NCI-H2029 (cell line): Measurements from ENCODE around the gene AGAP2.

Source experiments
- DNase-seq: peaks from one replicate; lab custom pipeline; 2025; lab: John Stamatoyannopoulos, UW

AGAP2 gene

DNA sequence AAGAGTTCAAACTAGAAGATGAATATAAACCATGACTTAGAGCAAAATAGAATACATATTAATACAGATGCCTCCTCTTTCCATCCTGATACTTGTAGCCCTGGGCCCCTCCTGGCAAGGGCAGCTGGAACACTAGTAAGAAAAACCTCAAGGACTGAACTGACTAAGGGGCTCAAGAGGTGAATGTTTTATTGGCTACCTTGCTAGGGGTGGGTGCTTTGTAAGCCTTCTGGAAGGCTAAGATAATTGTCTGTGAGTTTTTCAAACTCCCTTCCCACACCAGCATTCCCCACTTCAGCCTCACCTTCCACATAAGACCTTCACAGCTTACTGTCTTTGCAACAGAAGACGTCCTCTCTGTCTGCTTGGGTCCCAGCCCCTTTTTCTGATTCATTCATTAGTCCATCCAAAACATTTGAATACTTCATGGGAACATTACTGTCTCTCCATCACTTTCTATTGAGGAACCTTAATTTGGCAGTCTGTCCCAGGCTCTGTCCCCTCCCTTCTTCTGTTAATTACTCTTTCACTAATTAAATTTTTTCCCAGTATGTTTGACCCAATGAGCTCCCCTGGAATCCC is 15.3 kb upstream of the AGAP2 start:
- no peak for DNase-seq

DNA sequence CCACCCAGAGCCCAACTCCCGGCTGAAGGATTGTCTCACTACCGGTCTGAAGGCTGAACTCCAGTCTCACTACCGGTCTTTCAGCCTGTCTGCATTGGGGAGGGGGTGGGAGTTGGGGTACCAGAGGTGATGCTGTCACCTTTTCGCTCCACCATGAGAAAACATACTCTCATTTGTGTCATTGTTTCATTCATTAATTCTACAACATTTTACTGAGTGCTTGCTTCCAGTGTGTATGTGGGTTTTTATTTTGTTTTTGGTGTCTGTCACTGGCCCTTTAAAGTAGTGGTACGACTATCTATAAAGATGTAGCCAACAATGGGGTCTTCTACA is 14.1 kb upstream of the AGAP2 start:
- DNase-seq: no peak

DNA sequence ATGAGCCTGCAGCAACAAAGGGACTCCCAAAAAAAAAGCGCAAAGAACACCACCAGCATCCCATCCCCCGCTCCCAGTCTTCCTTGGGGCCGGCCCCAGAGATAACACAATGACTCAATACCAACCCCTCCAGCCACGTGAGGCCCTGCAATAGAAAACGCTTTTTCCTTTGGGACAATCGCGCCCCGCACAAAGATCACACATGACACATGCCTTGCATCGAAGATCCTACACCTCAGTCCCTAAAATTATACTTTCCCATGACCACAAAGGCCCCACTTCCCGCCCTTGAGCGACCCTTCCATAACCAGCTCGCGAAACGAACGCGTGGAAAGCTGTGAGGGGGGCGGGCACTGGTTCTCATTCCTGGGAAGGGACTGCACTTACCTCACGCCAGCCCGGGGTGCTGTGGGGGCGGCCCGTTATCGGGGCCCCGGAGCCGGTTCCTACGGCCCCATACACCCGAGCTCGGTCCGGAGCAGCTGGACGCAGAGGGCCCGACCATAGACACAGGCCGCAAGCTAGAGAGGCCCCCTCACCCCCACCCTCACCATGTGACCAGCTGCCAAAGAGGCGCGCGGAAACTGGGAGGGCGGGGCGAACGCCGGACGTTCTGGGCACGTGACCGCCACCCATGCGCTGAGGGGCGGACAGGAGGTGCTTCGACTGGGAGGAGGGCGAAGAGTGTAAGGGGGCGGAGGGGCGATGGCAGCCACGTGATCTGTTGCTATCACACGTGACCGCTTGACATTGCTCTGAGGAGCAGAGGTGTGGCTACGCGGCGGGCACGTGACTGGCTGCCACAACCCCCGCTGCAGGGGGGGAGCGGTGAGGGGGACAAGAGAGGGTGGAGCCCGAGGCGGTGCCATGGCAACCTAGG is 13.5 kb upstream of the AGAP2 start, which contains the start of gene CDK4:
Gene CDK4, minus strand, starts transcription at position 523 of the 880 bp plus-strand sequence. CDS start 593 bp downstream, outside the sequence.
- peak; percentile 99 for DNase-seq

DNA sequence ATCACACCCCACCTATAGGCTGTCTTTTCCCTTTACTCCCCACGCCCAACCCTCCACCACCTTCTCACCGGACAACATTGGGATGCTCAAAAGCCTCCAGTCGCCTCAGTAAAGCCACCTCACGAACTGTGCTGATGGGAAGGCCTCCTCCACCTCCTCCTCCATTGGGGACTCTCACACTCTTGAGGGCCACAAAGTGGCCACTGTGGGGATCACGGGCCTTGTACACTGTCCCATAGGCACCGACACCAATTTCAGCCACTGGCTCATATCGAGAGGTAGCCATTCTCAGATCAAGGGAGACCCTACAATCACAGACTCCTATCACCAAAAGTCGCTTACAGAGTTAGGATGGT is 12.9 kb upstream of the AGAP2 start:
- no peak for DNase-seq

DNA sequence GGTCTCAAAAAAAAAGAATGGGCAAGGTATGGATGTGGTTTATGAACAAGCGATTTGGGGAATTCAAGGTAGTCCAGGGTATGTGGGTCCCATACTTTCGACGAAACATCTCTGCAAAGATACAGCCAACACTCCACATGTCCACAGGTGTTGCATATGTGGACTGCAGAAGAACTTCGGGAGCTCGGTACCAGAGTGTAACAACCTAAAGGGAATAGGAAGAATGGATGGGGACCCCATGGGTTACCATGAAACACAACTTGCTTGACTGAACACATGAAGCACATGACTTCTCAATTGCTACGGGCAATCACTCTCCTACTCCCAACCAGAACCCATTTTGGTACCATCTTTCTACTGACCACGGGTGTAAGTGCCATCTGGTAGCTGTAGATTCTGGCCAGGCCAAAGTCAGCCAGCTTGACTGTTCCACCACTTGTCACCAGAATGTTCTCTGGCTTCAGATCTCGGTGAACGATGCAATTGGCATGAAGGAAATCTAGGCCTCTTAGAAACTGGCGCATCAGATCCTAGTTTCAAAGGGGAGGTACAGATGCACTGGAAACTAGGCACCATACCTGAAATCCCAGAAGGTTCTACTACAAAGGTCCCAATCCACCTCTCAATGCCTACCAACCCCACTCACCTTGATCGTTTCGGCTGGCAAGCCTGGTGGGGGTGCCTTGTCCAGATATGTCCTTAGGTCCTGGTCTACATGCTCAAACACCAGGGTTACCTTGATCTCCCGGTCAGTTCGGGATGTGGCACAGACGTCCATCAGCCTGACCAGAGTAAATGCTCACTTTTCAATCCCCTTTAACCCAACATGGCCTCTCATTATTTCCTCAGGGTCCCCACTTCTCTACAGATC is 12.3 kb upstream of the AGAP2 start:
- DNase-seq: no peak

DNA sequence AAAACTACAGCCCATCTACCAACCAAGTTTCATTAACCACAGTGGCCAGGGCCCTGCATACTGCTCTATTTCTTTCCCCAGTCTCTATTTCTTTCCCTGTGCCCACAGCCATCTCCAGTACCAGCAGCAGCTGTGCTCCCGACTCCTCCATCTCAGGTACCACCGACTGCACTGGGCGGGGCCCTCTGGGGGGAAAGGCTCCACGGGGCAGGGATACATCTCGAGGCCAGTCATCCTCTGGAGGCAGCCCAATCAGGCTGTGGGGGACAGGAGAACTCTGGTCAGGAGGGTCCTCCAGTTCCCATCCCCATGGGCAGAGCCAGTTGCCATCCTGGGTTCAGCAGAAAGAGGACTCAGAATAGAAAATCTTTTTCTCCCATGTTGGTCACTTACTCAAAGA is 10.5 kb upstream of the AGAP2 start:
- DNase-seq: no peak

DNA sequence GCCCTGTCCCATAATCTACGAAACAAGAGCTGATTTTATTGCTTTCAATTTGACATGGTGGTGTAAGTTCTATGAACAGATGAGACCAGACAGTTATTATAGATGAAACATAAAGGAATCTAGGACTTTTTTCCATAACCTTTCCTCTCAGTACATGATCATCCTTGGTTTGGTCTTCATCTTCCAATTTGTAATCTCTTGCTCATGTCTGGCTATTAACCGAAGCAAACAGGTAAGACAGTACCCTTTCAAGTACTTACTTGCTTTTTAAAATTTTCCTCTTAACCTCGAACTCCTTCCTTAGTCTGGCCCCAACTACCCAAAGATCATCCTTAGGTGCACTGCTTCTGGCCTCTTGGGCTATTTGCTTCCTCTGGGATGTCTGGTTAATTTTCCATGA is 7.5 kb upstream of the AGAP2 start:
- DNase-seq: no peak

DNA sequence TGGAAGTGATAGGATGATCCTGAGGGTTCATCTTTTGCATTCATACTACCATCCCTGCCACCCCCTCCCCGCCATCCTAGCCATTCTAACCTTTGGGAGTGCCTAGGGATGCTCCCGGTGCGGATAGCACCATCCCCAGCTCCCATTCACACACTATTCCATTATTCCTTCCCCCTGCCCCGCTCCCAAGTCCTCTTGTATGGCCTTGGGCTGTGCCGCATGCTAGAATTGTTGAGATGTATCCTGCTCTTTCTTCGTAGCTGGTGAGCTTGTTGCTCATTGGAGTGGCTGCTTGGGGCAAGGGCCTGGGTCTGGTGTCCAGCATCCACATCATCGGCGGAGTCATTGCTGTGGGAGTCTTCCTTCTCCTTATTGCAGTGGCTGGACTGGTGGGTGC is 6.9 kb upstream of the AGAP2 start:
- DNase-seq: no peak

DNA sequence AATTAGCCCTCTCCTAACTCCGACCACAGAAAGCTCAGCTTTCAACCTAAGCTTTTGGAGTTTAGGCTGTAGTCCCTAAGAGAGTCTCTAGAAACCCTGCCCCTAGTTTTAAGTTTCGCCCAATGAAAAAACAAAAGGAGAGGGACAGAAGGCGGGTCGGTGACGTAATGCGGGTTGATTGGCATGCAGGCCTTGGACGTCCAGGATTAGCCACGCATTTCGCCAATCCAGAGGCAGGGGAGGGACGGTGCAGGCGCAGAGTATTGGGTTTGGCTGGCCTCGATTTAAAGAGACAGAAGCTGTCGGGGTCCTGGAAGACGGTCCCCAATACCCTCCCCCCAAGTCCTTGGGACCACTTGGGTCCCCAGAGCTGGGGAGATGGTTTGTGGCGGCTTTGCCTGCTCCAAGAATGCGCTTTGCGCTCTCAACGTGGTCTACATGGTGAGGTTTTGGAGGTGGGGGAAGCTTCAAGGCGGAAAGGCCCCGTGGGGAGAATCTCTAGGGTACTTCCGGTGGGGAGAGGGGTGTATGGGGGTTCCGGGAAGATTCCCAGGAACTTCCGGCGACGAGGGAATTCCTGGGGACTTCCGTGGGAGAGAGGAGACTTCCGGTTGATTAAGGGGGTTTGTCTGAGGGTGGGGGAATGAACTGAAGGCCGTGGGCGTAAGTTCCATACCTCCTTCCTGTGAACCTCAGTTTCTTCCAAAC is 6.4 kb upstream of the AGAP2 start, which contains the start of gene TSPAN31:
Gene TSPAN31, plus strand, starts transcription at position 263 of the 708 bp plus-strand sequence. Its CDS starts 116 bp downstream, at position 379.
- peak; percentile 96 for DNase-seq

DNA sequence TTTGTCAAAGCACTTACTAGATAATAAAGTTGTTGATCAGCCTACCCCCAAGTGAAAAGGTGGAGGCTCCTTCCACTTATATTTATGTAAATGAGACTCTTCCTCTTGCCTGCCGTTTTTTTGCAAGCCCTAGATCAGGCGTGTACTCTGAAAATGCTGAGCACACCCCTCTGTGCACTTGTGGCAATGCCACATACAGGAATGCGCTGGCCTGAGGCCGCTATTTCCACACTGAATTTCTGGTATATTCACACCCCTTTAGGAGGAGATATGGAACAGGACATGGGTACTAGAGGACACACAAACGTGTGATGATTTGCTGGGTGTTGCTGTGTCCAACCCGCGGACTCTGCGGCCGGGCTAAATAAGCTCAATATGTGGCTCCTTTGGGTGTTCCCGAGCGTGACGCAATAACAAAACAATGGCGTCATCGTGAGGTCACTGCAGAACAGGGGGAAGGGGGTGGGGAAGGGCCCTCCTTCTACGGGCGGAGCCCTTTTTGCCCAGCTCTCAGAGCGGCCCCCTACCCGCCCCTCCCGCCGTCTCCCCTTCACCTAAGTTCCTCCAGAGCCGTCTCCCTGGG is 5.7 kb upstream of the AGAP2 start:
- DNase-seq: peak; percentile 84

DNA sequence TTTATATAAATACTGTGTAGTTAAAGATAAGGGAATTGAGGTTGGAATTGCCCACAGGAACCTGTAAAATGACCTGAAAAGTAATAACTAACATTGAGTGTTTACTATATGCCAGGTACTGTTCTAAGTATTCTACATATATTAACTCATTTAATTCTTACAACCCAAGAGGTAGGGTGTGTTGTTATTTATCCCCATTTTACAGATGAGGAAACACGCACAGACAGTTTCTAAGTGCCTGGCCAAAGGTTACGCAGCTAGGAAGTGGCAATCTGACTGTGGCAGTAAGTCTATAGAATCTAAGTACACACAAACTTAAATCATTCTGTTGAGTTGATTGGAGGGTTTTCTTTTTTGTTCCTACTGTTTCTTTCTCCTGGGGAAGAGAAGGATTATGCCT is 5.2 kb upstream of the AGAP2 start:
- no peak for DNase-seq

DNA sequence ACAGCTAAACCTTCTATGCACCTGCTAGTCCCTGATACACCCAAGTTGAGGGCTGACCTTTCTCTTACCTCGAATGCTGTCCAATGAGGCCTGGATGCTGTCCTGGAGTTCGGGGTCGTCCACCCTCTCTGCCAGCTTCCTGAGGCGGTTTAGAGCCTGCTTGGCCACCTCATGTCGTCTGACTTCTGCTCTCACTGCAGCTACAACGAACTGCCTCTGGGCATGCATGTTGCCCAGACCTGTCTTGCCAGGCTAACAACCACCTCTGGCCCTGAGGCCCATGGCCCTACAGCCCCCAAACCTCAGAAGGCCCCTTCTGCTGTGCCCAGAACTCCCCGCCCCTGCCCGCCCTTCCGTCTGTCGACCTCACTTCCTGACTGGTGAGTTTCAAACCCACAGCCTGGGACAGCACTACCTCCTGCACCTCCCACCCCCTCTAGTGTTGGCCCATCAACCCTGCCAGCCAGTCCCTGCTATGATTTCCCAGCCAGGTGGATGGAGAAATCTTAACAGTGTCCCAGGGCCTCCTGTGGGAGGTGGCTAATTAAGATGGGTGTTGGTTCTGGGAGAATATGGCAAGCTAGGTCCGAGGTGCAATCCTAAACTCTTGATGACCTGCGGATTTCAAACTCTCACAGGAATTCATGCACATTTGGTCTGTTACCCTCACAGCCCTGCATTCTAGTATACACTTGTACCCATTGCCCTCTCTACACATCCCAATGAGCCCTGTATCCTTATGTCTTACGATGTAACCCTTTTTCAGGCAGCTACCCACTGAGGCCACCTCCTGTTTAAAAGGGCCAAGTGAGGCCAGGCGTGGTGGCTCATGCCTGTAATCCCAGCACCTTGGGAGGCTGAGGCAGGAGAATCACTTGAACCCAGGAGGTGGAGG is 3.5 kb upstream of the AGAP2 start:
- DNase-seq: no peak

DNA sequence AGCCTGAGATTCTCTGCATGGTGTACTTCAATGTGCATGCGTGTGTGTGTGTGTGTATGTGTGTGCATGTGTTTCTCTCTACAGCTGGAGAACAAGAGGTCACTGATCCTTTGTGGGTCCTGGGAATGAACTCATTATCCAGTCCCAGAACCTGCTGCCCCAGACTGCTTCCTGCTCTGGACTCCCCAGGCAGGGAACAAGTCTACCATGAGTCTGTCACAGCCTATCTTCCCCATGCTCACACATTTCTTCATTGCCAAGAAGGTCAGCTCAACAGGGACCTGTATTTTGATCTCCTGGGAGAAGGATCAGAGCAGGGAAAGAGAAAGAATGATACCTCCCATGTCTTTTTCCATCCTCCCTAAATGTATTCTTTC is 2.9 kb upstream of the AGAP2 start:
- no peak for DNase-seq

DNA sequence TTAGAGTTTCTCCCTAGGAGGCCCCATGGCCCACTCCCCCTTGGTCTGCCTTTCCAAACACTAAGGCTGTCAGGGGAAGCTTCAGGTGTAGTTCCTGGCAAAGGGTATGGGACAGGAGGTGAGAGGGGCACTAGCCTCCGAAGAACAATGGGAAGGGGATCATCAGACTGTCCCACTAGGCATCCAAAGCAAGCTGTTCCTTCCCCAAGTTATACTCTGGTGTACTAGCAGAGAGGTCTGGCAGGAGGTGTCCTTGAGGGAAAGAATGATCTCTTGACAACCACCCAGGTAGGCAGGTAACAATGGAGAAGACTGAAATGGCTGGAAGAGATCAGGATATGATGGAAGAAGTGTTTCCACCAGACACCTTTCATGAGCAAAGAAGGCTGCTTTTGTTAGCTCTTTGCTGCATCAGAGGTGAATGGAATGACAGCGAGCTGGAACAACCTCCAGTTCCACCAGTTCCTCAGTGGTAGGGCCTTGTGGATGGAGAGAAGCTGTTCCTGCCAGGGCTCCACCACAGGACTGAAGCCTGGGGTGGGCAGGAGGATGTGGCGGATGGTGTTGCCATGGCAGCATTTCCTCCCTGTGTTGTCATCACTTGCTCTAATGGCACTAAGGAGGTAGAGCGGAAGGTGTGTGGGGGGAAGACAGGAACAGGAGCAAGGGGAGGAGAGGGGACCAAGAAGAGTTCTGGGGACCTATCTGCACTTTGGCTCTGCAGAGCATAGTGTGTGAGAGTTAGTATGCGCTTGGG is 2.3 kb upstream of the AGAP2 start:
- no peak for DNase-seq

DNA sequence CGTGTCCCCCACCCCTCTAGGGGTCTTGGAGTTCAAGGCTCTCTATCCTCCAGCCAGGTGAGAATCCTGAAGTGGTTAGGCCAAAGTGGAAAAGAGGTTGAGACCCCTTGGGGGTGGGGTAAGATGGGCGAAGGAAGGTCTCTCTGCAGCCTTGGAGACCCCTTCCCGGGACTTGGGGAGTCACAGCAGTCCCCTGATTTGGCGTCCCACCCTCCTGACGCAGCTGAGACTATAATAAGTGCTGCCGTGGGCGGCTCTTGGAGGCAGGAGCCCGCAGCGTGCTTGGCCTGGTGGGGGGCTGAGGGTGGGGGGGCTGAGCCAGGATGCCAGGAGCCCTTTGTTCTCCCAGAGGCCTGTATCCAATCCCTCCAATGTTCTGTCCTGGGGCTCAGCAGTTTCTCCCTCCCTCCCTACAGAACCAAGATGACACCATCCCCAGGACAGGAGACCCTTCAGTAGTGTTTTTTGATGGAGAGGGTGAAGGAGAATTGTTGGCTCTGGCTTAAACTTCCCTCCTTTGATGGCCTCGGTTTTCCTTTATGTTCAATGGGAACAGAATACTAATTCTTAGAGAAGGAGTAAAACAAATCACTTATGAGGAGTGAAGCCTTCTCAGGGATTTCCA is 1.5 kb upstream of the AGAP2 start:
- DNase-seq: no peak

DNA sequence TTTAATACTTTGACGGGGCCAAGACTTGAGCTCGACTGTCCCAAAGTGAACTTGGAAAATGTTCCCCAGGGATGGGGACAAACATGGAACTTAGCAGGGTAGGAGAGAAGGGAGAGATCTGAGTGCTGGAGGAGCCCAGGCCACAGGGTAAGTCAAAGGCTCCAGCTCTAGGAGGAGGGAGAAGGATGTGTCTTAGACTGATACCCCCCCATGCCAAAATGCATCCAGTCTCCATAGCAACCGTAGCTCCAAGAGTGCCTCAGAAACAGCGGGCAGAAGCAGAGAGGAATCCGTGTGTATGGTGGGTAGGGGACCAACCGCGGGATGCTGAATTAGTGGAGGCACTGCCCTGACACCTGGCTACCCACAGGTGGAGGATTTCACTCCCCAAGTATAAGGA is 845 bp upstream of the AGAP2 start:
- no peak for DNase-seq

DNA sequence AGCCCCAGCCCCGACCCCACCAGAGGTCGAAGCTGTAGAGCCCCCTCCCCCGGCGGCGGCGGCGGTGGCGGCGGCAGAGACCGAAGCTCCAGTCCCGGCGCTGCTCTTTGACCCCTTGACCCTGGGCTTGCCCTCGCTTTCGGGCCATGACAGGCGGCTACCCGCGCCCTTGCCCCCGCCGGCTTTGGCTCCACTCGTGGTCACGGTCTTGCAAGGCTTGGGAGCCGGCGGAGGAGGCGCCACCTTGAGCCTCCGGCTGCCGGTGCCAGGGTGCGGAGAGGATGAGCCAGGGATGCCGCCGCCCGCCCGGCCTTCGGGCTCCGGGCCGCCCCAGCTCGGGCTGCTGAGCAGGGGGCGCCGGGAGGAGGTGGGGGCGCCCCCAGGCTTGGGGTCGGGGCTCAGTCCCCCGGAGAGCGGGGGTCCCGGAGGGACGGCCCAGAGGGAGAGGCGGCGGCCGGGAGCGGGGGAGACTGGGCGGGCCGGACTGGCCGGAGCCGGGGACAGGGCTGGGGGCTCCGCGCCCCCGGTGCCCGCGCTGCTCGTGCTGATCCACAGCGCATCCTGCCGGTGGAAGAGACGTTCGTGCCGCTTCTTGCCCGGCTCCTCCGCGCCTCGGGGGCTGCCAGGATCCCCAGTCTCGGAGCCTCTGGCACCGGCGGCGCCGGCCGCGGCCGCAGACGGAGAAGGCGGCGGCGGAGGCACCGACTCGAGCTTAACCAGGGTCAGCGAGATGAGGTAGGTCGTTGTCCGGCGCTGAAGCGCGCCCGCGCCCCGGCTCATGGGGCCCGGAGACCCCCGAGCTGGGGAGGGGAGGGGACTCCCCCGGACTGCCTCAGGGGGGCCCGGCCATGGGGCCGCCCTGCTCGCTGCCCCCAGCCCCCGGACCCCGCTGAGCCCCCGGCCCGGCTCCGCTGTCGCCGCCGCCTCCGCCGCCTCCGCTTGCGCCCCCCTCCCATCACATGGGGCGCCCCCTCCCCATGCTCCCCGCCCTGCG is 778 bp downstream of the AGAP2 start:
- no peak for DNase-seq

DNA sequence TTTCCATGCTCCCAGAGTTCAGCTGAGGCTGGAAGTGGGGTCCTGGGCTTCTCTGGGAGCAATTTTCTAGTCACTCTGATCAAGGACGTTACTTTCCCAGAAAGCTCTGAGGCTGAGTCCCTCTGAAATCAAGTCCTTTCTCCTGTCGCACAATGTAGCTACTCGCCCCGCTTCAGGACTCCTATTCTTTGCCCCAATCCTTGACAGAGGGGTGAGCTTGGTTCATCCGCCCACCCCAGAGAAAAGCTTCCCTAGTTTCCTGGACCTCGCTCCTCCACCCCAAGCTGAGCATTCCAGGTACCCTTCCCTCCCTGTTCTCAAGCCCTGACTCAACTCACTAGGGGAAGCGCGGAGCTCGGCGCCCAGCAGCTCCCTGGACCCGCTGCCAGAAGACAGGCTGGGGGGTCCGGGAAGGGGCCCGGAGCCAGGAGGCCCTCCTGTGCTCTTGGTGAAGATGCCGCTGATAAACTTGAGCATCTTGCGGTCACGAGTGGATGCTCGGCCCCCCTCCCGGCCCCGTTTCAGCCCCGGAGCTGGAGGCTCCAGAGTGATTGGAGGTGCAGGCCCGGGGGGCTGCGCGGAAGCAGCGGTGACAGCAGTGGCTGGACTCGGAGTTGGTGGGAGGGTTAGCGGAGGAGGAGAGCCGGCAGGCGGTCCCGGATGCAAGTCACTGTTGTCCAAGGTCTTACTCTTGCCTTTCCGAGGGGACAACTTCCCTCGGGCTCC is 1.6 kb downstream of the AGAP2 start:
- DNase-seq: no peak
